Cardiac fibroblast (primary cell): Measurements from ENCODE around the gene CANT1.

Experiments
- DNase-seq, 2 donors: peaks; one replicate each; pipeline versions ENCODE4 v3.0.0 to v3.0.0-alpha.2; 2010; ENCODE audit warnings: low read depth in 2 of 2
- H3K4me3 ChIP-seq, 2 donors: replicated peaks in 1 of 2; 1 replicate in 1 of 2; 2 replicates in 1 of 2; pipeline ENCODE4 v1.5.1; 2011; ENCODE audit warnings: low read depth in 2 of 2, low read length in 2 of 2, mild to moderate bottlenecking in 2 of 2, moderate library complexity in 1 of 2
- TF ChIP-seq, protein P1 (sequence below): IDR thresholded peaks from one replicate; pipeline ENCODE4 v1.5.1; 2011; ENCODE audit warnings: low read depth, mild to moderate bottlenecking, low read length, inconsistent platforms

Gene CANT1

GRCh38 chr17:79017546-79018369 lies 8.2 kb upstream of the CANT1 start:
- peak in 1 of 2 donors; percentile 74 for DNase-seq
- H3K4me3 ChIP-seq, result no peak overlapping the region
- TF ChIP-seq, protein P1, sequence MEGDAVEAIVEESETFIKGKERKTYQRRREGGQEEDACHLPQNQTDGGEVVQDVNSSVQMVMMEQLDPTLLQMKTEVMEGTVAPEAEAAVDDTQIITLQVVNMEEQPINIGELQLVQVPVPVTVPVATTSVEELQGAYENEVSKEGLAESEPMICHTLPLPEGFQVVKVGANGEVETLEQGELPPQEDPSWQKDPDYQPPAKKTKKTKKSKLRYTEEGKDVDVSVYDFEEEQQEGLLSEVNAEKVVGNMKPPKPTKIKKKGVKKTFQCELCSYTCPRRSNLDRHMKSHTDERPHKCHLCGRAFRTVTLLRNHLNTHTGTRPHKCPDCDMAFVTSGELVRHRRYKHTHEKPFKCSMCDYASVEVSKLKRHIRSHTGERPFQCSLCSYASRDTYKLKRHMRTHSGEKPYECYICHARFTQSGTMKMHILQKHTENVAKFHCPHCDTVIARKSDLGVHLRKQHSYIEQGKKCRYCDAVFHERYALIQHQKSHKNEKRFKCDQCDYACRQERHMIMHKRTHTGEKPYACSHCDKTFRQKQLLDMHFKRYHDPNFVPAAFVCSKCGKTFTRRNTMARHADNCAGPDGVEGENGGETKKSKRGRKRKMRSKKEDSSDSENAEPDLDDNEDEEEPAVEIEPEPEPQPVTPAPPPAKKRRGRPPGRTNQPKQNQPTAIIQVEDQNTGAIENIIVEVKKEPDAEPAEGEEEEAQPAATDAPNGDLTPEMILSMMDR, result no peak

- TF ChIP-seq, protein P1, result no peak
- no peak for DNase-seq
Observed at GRCh38 chr17:79014158-79014758, 4.7 kb upstream of the CANT1 start.

GRCh38 chr17:79012563-79013134 lies 3.1 kb upstream of the CANT1 start:
- H3K4me3 ChIP-seq, result no peak overlapping the region
- no peak for DNase-seq
- TF ChIP-seq, protein P1, result no peak

More at GRCh38 chr17:79014158-79014758, 4.7 kb upstream of the CANT1 start:
- no peak overlapping the region for H3K4me3 ChIP-seq

DNA sequence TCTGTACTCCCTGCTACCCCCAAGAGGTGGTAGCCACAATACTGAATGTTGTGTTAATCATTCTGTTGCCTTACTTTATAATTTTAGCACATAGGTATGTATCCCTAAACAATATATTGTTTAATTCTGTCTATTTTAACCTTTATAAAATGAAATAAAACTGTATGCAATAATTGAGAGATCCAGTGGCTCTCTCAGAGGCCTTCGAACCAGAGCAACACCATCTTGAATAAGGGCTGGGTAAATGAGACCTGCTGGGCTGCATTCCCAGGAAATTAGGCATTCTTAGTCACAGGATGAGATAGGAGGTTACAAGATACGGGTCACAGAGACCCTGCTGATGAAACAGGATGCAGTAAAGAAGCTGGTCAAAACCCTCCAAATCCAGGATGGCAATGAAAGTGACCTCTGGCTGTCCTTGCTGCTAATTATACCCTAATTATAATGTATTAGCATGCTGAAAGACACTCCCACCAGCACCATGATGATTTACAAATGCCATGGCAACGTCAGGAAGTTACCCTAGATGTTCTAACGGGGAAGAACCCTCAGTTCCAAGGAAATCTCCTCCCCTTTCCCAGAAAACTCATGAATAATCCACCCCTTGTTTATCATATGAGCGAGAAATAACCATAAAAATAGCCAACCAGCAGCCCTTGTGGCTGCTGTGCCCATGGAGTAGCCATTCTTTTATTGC lies 2.0 kb upstream of the CANT1 start:
- TF ChIP-seq, protein P1, result no peak
- H3K4me3 ChIP-seq, result no peak overlapping the region
- peak; percentile 74 to 82 for DNase-seq

DNA sequence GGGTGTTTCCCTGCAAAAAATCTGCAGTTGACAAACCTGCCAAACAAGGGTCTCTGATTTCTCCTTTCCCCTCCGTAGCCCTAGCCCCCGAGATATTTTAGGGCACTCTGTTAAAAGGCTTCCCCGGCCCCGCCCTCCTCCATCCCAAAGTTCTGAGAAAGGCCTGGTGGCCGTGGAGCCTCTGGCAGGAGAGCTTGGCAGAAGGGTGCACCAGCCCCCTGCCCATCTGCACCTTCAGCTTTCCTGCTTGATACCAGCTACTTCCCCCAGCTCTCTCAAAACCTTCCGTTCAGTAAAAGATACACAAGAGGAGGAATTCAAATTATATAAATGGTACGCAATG lies 711 bp upstream of the CANT1 start:
- no peak overlapping the region for H3K4me3 ChIP-seq
- DNase-seq, result no peak
- TF ChIP-seq, protein P1, result no peak

GRCh38 chr17:79008666-79009387 lies 737 bp downstream of the CANT1 start:
- peak overlapping the region; percentile 74 to 83 for H3K4me3 ChIP-seq

More at GRCh38 chr17:79008666-79009387, 737 bp downstream of the CANT1 start:
- TF ChIP-seq, protein P1, result no peak
- no peak for DNase-seq
